CD8-positive, alpha-beta memory T cell (primary cell): Measurements from ENCODE around the gene ABCG4. TPM values are rescaled to one million over a fixed set of nuclear protein-coding genes. Genes with fewer than 3 reads are reported as not detected.

Experiments
- polyA plus RNA-seq: library from polyadenylated mRNA; unstranded; fragments of 300-500 nt; fragmentation: Illumina TruSeq; gene quantifications from one replicate; pipeline ENCODE4 v1.2.3, GENCODE V29; 2021
- total RNA-seq, 2 experiments: library from RNA; stranded (reverse); gene quantifications; one replicate each; pipeline ENCODE4 v1.2.3, GENCODE V29; 2021

ABCG4 gene
- total and polyA plus RNA-seq, 3 experiments from 2014 or later, result 0.11 to 0.18 TPM; not detected in 1

Other genes with a start within 250 kb of the ABCG4 start
- 10 to 100 TPM; 39.6 to 42.8 TPM for gene BCL9L, start 223.1 kb upstream of the ABCG4 start, total RNA-seq
- 9.1 TPM for gene BCL9L, start 223.1 kb upstream of the ABCG4 start, polyA plus RNA-seq
- under 1 TPM in 1 of 2 experiments, not detected in 1; 0.22 TPM for gene UPK2, start 192.8 kb upstream of the ABCG4 start, total RNA-seq
- not detected for gene UPK2, start 192.8 kb upstream of the ABCG4 start, polyA plus RNA-seq
- gene FOXR1, start 177.3 kb upstream of the ABCG4 start, total RNA-seq, result not detected
- not detected for gene FOXR1, start 177.3 kb upstream of the ABCG4 start, polyA plus RNA-seq
- 10 to 100 TPM; 29.1 to 34.6 TPM for gene CENATAC, start 150.9 kb upstream of the ABCG4 start, total RNA-seq
- 10.1 TPM for gene CENATAC, start 150.9 kb upstream of the ABCG4 start, polyA plus RNA-seq
- 1,000 to 10,000 TPM; 1,415 to 1,447 TPM for gene RPS25, start 130.7 kb upstream of the ABCG4 start, total RNA-seq
- 4,526 TPM for gene RPS25, start 130.7 kb upstream of the ABCG4 start, polyA plus RNA-seq
- 100 to 1,000 TPM; 154 TPM for gene TRAPPC4, start 130.3 kb upstream of the ABCG4 start, total RNA-seq
- 125 TPM for gene TRAPPC4, start 130.3 kb upstream of the ABCG4 start, polyA plus RNA-seq
- gene SLC37A4, start 118.2 kb upstream of the ABCG4 start, total RNA-seq, result 10 to 100 TPM; 22.7 to 28.5 TPM
- 11.3 TPM for gene SLC37A4, start 118.2 kb upstream of the ABCG4 start, polyA plus RNA-seq
- gene HYOU1, start 91.8 kb upstream of the ABCG4 start, total RNA-seq, result 100 to 1,000 TPM; 181 TPM
- gene HYOU1, start 91.8 kb upstream of the ABCG4 start, polyA plus RNA-seq, result 33.4 TPM
- 10 to 100 TPM; 25.3 to 26.0 TPM for gene VPS11, start 81.2 kb upstream of the ABCG4 start, total RNA-seq
- 51.5 TPM for gene VPS11, start 81.2 kb upstream of the ABCG4 start, polyA plus RNA-seq
- gene HMBS, start 64.2 kb upstream of the ABCG4 start, total RNA-seq, result 10 to 100 TPM; 35.5 to 38.4 TPM
- gene HMBS, start 64.2 kb upstream of the ABCG4 start, polyA plus RNA-seq, result 21.8 TPM
- gene DPAGT1, start 47.2 kb upstream of the ABCG4 start, total RNA-seq, result 10 to 100 TPM; 69.7 to 78.6 TPM
- 45.7 TPM for gene DPAGT1, start 47.2 kb upstream of the ABCG4 start, polyA plus RNA-seq
- 10 to 100 TPM; 26.3 to 26.5 TPM for gene C2CD2L, start 41.7 kb upstream of the ABCG4 start, total RNA-seq
- 9.9 TPM for gene C2CD2L, start 41.7 kb upstream of the ABCG4 start, polyA plus RNA-seq
- gene HINFP, start 27.5 kb upstream of the ABCG4 start, total RNA-seq, result 10 to 100 TPM; 26.8 to 29.1 TPM
- 14.6 TPM for gene HINFP, start 27.5 kb upstream of the ABCG4 start, polyA plus RNA-seq
- gene NLRX1, start 19.7 kb downstream of the ABCG4 start, total RNA-seq, result 10 to 100 TPM; 16.1 to 16.7 TPM
- 11.3 TPM for gene NLRX1, start 19.7 kb downstream of the ABCG4 start, polyA plus RNA-seq
- gene NHERF4, start 36.4 kb downstream of the ABCG4 start, total RNA-seq, result under 1 TPM in 1 of 2 experiments, not detected in 1; 0.42 TPM
- not detected for gene NHERF4, start 36.4 kb downstream of the ABCG4 start, polyA plus RNA-seq
- gene CBL, start 57.3 kb downstream of the ABCG4 start, total RNA-seq, result 10 to 100 TPM; 25.9 to 26.1 TPM
- gene CBL, start 57.3 kb downstream of the ABCG4 start, polyA plus RNA-seq, result 10.4 TPM
- 1 to 10 TPM; 2.0 to 2.7 TPM for gene MCAM, start 168.1 kb downstream of the ABCG4 start, total RNA-seq
- gene MCAM, start 168.1 kb downstream of the ABCG4 start, polyA plus RNA-seq, result 1.6 TPM
- 10 to 100 TPM; 33.2 to 34.8 TPM for gene RNF26, start 185.5 kb downstream of the ABCG4 start, total RNA-seq
- 46.1 TPM for gene RNF26, start 185.5 kb downstream of the ABCG4 start, polyA plus RNA-seq
- gene C1QTNF5, start 191.8 kb downstream of the ABCG4 start, total RNA-seq, result not detected
- not detected for gene C1QTNF5, start 191.8 kb downstream of the ABCG4 start, polyA plus RNA-seq
- gene MFRP, start 197.7 kb downstream of the ABCG4 start, total RNA-seq, result not detected
- not detected for gene MFRP, start 197.7 kb downstream of the ABCG4 start, polyA plus RNA-seq
- under 1 TPM; 0.15 to 0.51 TPM for gene USP2, start 232.6 kb downstream of the ABCG4 start, total RNA-seq
- not detected for gene USP2, start 232.6 kb downstream of the ABCG4 start, polyA plus RNA-seq